Keratinocyte (primary cell): ENCODE measurements around the gene TMEM196. TPM values are rescaled to one million over a fixed set of nuclear protein-coding genes. Genes with fewer than 3 reads are reported as not detected.
"Not testable (repeated sequence)": the region's sequence is repeated elsewhere in the genome, so short reads cannot be mapped to it uniquely, and the experiment has no call there.

Source experiments
- DNase-seq: peaks from one replicate; pipeline ENCODE4 v3.0.0-alpha.2; 2011; ENCODE audit warnings: low read depth, missing footprints, low spot score
- FAIRE-seq: peaks from 2 replicates; lab custom pipeline; 2011; peaks lifted over from hg19 to GRCh38; lab: Jason Lieb, UNC
- H2AFZ ChIP-seq: 2 replicates; pipeline ENCODE4 v1.6.0; 2012; ENCODE audit warnings: low read length, control low read depth, inconsistent platforms; ENCODE audit not compliant: control insufficient read depth
- H3K27ac ChIP-seq: 2 replicates; pipeline ENCODE4 v1.5.1; 2011; ENCODE audit warnings: low read length; ENCODE audit not compliant: control insufficient read depth, insufficient read depth
- H3K27me3 ChIP-seq: 3 replicates; pipeline ENCODE4 v1.6.0; 2011; ENCODE audit warnings: low read length; ENCODE audit not compliant: control insufficient read depth, insufficient read depth; ENCODE audit errors: extremely low read depth
- H3K36me3 ChIP-seq, 2 experiments: 2 replicates in 1 of 2; 3 replicates in 1 of 2; pipeline ENCODE4 v1.5.1; 2011; ENCODE audit warnings: low read length in 2 of 2, mild to moderate bottlenecking in 1 of 2; ENCODE audit not compliant: control insufficient read depth in 2 of 2, insufficient read depth in 2 of 2; ENCODE audit errors: extremely low read depth in 1 of 2
- H3K4me1 ChIP-seq: 3 replicates; pipeline ENCODE4 v1.5.1; 2011; ENCODE audit warnings: low read length; ENCODE audit not compliant: control insufficient read depth, insufficient read depth; ENCODE audit errors: extremely low read depth
- H3K4me2 ChIP-seq: 3 replicates; pipeline ENCODE4 v1.6.0; 2011; ENCODE audit warnings: low read depth, low read length; ENCODE audit not compliant: control insufficient read depth, insufficient read depth; ENCODE audit errors: extremely low read depth
- H3K4me3 ChIP-seq, 3 experiments: fragments of 200-600 bp in 1 of 3; sonication (generic) in 1 of 3; 2 replicates in 2 of 3; 3 replicates in 1 of 3; pipeline ENCODE4 v1.5.1; 2011 to 2016; ENCODE audit warnings: low read length in 3 of 3, mild to moderate bottlenecking in 3 of 3, control low read depth in 2 of 3, inconsistent platforms in 1 of 3, low read depth in 1 of 3, mixed read lengths in 1 of 3, mixed run types in 1 of 3, moderate library complexity in 1 of 3; ENCODE audit not compliant: control insufficient read depth in 2 of 3, insufficient read depth in 2 of 3; ENCODE audit errors: extremely low read depth in 1 of 3
- H3K79me2 ChIP-seq: 2 replicates; pipeline ENCODE4 v1.6.0; 2012; ENCODE audit warnings: low read length; ENCODE audit not compliant: control insufficient read depth, insufficient read depth
- H3K9ac ChIP-seq: 3 replicates; pipeline ENCODE4 v1.6.0; 2011; ENCODE audit warnings: low read length; ENCODE audit not compliant: control insufficient read depth, insufficient read depth; ENCODE audit errors: extremely low read depth
- H3K9me1 ChIP-seq: 3 replicates; pipeline ENCODE4 v1.6.0; 2011; ENCODE audit warnings: low read length; ENCODE audit not compliant: control insufficient read depth, insufficient read depth; ENCODE audit errors: extremely low read depth
- H3K9me3 ChIP-seq: 2 replicates; pipeline ENCODE4 v1.5.1; 2012; ENCODE audit warnings: low read depth, low read length; ENCODE audit not compliant: control insufficient read depth
- H4K20me1 ChIP-seq: 3 replicates; pipeline ENCODE4 v1.6.0; 2011; ENCODE audit warnings: low read length; ENCODE audit not compliant: control insufficient read depth, insufficient read depth; ENCODE audit errors: extremely low read depth
- CTCF ChIP-seq, 3 experiments: IDR thresholded peaks in 1 of 3; conservative IDR thresholded peaks in 1 of 3; optimal IDR thresholded peaks in 1 of 3; 2 replicates in 2 of 3; 3 replicates in 1 of 3; pipeline versions ENCODE3 to v1.5.1; 2011; ENCODE audit warnings: low read length in 3 of 3, mild to moderate bottlenecking in 3 of 3, moderate library complexity in 2 of 3, control low read depth in 1 of 3, inconsistent platforms in 1 of 3; ENCODE audit not compliant: insufficient read depth in 2 of 3; ENCODE audit errors: extremely low read depth in 1 of 3
- EZH2 ChIP-seq: IDR thresholded peaks from one replicate; pipeline ENCODE4 v1.6.1; 2012; ENCODE audit warnings: inconsistent platforms, mild to moderate bottlenecking, low read length, moderate library complexity
- dilution Hi-C: fragments of 300-500 bp; cut with MboI; formaldehyde crosslinking; loops from one replicate; pipeline ENCODE4 v1.7.0; 2020; ENCODE audit warnings: low sequenced_read_pairs; ENCODE audit not compliant: extremely low pct_ligation_motif_present
- polyA plus RNA-seq, 5 experiments: library from polyadenylated mRNA; depleted of rRNA in 3 of 5; stranded (reverse) in 3 of 5; stranded (forward) in 1 of 5; unstranded in 1 of 5; fragments of >200 nt; gene quantifications; 1 replicate in 1 of 5; 2 replicates in 3 of 5; 3 replicates in 1 of 5; pipeline versions ENCODE4 v1.2.1 to v1.2.3, GENCODE V29; 2011 to 2012; ENCODE audit warnings: missing spikeins in 2 of 5, low read depth in 1 of 5, low replicate concordance in 1 of 5

TMEM196 gene
- polyA plus RNA-seq, 1 donor (not counting 4 experiments of a cell fraction or from before 2014, with no cell fraction given), result not detected

DNA sequence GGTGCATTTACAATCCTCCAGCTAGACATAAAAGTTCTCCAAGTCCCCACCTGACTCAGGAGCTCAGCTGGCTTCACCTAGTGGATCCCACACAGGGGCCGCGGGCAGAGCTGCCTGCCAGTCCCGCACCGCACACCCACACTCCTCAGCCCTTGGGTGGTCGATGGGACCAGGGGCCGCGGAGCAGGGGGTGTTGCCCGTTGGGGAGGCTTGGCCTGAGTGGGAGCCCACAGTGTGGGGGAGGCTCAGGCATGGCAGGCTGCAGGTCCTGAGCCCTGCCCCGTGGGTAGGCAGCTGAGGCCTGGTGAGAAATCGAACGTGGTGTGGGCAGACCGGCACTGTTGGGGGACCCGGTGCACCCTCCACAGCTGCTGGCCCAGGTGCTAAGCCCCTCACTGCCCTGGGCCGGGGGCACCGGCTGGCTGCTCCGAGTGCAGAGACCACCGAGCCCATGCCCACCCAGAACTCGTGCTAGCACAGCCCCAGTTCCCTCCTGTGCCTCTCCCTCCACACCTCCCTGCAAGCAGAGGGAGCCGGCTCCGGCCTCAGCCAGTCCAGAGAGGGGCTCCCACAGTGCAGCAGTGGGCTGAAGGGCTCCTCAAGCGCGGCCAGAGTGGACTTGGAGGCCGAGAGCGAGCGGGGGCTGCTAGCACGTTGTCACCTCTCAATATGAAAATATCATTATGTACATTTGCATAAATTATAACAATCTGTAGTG, 81.1 kb downstream of the TMEM196 start:
- Histone ChIP-seq H3K4me3 (no peak overlapping the region), H3K4me2 (no peak overlapping the region), H3K9me1 (no peaks in the 10 kb centered on the region), H3K36me3 (peaks cover 0 to under 1% of the 10 kb centered on the region in 2 experiments), H3K27me3 (no peaks in the 10 kb centered on the region), H3K79me2 (no peaks in the 10 kb centered on the region), H3K27ac (no peak overlapping the region), H2AFZ (no peak overlapping the region), H4K20me1 (no peaks in the 10 kb centered on the region), H3K4me1 (no peaks in the 10 kb centered on the region), H3K9ac (no peak overlapping the region), H3K9me3 (no peaks in the 10 kb centered on the region)
- dilution Hi-C loops, result no loop called here
- no peak for DNase-seq
- FAIRE-seq, result no peak
- no peak for TF ChIP-seq EZH2
- TF ChIP-seq CTCF (optimal IDR thresholded peaks at IDR 0.05 in 1 of 3, IDR thresholded peaks at IDR 0.05 in 1 of 3, conservative IDR thresholded peaks at IDR 0.05 in 1 of 3; ENCODE audit: extremely low read depth in 1 of 3, insufficient read depth in 2 of 3, low read length in 3 of 3), result no peak

DNA sequence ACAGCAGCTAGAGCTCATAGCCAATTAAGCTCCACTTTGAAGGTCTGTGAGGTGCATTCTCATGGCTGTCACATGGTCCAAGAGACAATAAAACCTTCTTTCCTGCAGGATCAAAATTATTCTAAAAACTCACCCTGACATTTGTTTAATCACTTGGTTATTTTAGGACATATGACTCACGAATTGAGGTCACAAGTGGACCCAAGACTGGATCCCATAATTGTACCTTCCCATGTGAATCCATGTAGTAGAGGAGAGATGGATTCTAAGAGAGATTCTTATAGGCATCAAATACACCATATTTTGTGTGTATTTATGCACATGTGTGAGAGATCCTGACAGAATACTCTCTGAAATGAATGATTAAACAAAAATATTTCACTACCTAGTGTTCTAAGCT, 82.7 kb downstream of the TMEM196 start:
- H2AFZ ChIP-seq, result no peak overlapping the region
- no peaks in the 10 kb centered on the region for H3K36me3 ChIP-seq
- H3K4me1 ChIP-seq, result no peaks in the 10 kb centered on the region
- H4K20me1 ChIP-seq, result no peaks in the 10 kb centered on the region
- H3K4me2 ChIP-seq, result no peak overlapping the region
- no peaks in the 10 kb centered on the region for H3K79me2 ChIP-seq
- H3K27me3 ChIP-seq, result no peaks in the 10 kb centered on the region
- no peak overlapping the region for H3K27ac ChIP-seq
- H3K9me1 ChIP-seq, result no peaks in the 10 kb centered on the region
- TF ChIP-seq EZH2, result no peak
- no peak for TF ChIP-seq CTCF (optimal IDR thresholded peaks at IDR 0.05 in 1 of 3, IDR thresholded peaks at IDR 0.05 in 1 of 3, conservative IDR thresholded peaks at IDR 0.05 in 1 of 3; ENCODE audit: extremely low read depth in 1 of 3, insufficient read depth in 2 of 3, low read length in 3 of 3)
- no peaks in the 10 kb centered on the region for H3K9me3 ChIP-seq
- H3K9ac ChIP-seq, result no peak overlapping the region
- dilution Hi-C loops, result no loop called here
- DNase-seq, result no peak
- H3K4me3 ChIP-seq, result no peak overlapping the region
- FAIRE-seq, result no peak

- FAIRE-seq, H3K4me1 ChIP-seq, H3K4me2 ChIP-seq, H3K36me3 ChIP-seq, H3K27ac ChIP-seq, H3K9me1 ChIP-seq, dilution Hi-C loops, H3K9me3 ChIP-seq, H3K79me2 ChIP-seq, H3K9ac ChIP-seq, H2AFZ ChIP-seq, H3K27me3 ChIP-seq, H3K4me3 ChIP-seq, H4K20me1 ChIP-seq, DNase-seq: not testable (repeated sequence)
These were observed 84.3 kb downstream of the TMEM196 start for GRCh38 chr7:19689130-19689529.
